ENCODE data around the gene GBX2.

Gene GBX2

DNA sequence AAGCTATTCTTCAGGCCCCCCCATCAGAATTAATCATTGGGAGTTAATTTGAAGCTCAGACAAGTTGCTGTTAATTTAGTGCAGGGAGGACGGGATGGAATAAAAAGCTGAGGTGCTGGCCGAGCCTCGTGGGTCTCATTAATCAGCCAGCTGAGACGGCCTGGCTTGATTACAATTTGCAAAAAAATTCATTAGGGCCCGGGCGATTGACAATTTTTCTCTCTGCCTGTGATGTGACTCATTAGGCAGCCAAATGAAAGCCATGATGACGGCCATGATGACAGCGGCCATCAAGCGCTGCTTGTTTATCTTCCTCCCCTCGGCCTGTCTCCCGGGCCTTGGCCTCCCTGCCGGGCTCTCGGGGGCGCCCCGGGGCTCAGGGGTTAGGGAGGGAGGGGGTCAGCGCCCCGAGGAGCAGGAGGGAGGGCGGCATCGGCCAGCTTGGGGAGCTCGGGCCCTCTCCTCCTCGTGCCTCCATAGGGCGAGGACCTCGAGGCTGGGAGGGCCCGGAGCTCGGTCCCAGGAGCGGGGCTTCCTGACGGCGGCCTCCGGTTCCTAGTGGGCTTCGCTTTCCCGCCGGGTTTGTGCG is 5.2 kb downstream of the GBX2 start:
- H3K4me1 ChIP-seq (ENCODE audit: low read depth, poor library complexity, severe bottlenecking) = no peaks in the 10 kb centered on the region

DNA sequence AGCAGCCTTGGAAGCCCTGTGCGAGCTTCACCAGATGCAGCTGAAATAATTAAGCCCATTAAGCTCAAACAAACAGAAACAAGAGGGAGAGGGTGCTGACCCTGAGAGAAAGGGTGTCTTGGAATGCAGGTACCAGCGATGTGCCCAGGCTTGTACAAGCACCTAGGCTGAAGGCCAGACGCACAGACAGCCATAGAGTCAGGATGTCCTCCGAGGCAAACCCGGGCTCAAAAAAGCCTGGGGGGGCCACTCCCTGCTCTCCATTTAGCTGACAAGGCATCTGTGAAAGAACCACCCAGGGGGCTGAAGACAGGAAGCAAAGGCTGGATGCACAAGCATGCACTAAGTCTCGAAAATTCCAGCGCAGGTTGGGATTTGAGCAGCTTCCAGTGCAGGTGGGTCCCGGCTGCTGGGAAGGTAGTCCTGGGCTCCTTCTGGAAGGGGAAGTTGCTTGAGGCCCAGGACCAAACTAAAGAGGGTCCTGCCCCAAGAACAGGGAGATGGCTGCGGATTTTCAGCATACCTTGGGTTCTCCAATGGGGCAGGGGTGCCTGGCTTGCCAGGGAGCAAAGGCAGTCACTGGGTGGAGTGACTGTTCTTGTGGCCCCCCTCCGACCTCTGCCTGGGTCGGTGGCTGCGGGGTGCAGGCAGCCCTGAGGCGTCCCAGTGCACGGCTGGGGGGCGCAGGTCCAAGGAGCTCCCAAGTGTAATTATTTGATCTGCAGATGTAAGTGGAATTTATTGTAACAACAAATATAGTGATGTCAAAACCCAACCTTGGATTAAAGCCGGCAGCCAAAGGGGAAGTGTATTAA is 5.9 kb downstream of the GBX2 start:
- TF ChIP-seq, protein P1, sequence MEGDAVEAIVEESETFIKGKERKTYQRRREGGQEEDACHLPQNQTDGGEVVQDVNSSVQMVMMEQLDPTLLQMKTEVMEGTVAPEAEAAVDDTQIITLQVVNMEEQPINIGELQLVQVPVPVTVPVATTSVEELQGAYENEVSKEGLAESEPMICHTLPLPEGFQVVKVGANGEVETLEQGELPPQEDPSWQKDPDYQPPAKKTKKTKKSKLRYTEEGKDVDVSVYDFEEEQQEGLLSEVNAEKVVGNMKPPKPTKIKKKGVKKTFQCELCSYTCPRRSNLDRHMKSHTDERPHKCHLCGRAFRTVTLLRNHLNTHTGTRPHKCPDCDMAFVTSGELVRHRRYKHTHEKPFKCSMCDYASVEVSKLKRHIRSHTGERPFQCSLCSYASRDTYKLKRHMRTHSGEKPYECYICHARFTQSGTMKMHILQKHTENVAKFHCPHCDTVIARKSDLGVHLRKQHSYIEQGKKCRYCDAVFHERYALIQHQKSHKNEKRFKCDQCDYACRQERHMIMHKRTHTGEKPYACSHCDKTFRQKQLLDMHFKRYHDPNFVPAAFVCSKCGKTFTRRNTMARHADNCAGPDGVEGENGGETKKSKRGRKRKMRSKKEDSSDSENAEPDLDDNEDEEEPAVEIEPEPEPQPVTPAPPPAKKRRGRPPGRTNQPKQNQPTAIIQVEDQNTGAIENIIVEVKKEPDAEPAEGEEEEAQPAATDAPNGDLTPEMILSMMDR (conservative IDR thresholded peaks at IDR 0.05; ENCODE audit: low read depth, low read length) = no peak
- no peak overlapping the region for H3K27ac ChIP-seq
- no peak overlapping the region for H2AFZ ChIP-seq (ENCODE audit: low read depth)
- H3K4me1 ChIP-seq (ENCODE audit: low read depth, poor library complexity, severe bottlenecking) = no peaks in the 10 kb centered on the region
- H3K9ac ChIP-seq = no peak overlapping the region
- H3K79me2 ChIP-seq (ENCODE audit: insufficient read depth, low read depth) = no peaks in the 10 kb centered on the region
- H4K20me1 ChIP-seq (ENCODE audit: insufficient read depth) = no peaks in the 10 kb centered on the region
- no peak overlapping the region for H3K4me2 ChIP-seq
- H3K27me3 ChIP-seq (ENCODE audit: insufficient read depth, low read depth) = no peaks in the 10 kb centered on the region
- H3K36me3 ChIP-seq (ENCODE audit: insufficient read depth) = no peaks in the 10 kb centered on the region
- H3K4me3 ChIP-seq (IDR thresholded peaks at IDR 0.05; ENCODE audit: insufficient read depth, low read depth, low read length) = no peak overlapping the region

More for the DNA sequence above, 5.2 kb downstream of the GBX2 start:
- TF ChIP-seq, protein P1 (conservative IDR thresholded peaks at IDR 0.05; ENCODE audit: low read depth, low read length) = no peak
- H3K9ac ChIP-seq = no peak overlapping the region
- no peaks in the 10 kb centered on the region for H3K36me3 ChIP-seq (ENCODE audit: insufficient read depth)
- H4K20me1 ChIP-seq (ENCODE audit: insufficient read depth) = no peaks in the 10 kb centered on the region
- H2AFZ ChIP-seq (ENCODE audit: low read depth) = no peak overlapping the region
- no peak overlapping the region for H3K4me3 ChIP-seq (IDR thresholded peaks at IDR 0.05; ENCODE audit: insufficient read depth, low read depth, low read length)
- no peaks in the 10 kb centered on the region for H3K79me2 ChIP-seq (ENCODE audit: insufficient read depth, low read depth)
- no peak overlapping the region for H3K27ac ChIP-seq
- H3K4me2 ChIP-seq = no peak overlapping the region
- no peaks in the 10 kb centered on the region for H3K27me3 ChIP-seq (ENCODE audit: insufficient read depth, low read depth)

DNA sequence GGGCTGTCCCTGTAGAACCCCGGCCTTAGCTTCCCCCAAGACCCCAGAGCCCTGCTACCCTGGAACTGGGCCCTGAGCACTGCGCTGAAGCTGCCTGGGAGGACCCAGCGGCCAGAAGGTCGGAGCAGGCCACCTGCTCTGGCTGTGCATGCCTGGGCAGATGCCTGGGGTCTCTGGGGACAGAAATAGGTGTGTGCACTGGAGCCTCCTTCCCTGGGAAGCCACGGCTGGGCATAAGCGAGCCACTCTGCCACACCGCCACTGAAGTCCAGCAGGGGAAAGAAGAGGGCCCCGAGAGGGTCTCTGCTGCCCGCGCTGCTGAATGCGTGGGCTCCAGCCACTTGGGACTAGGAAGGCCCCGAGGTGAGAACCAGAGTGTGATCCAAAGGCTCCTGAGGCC is 6.7 kb downstream of the GBX2 start:
- Histone ChIP-seq H3K4me2 (no peak overlapping the region), H3K4me3 (IDR thresholded peaks at IDR 0.05; ENCODE audit: insufficient read depth, low read depth, low read length) (no peak overlapping the region), H3K27ac (no peak overlapping the region), H2AFZ (ENCODE audit: low read depth) (no peak overlapping the region), H3K9ac (no peak overlapping the region), H3K27me3 (ENCODE audit: insufficient read depth, low read depth) (no peaks in the 10 kb centered on the region), H4K20me1 (ENCODE audit: insufficient read depth) (no peaks in the 10 kb centered on the region), H3K4me1 (ENCODE audit: low read depth, poor library complexity, severe bottlenecking) (no peaks in the 10 kb centered on the region), H3K36me3 (ENCODE audit: insufficient read depth) (no peaks in the 10 kb centered on the region), H3K79me2 (ENCODE audit: insufficient read depth, low read depth) (no peaks in the 10 kb centered on the region)
- TF ChIP-seq, protein P1 (conservative IDR thresholded peaks at IDR 0.05; ENCODE audit: low read depth, low read length) = no peak

DNA sequence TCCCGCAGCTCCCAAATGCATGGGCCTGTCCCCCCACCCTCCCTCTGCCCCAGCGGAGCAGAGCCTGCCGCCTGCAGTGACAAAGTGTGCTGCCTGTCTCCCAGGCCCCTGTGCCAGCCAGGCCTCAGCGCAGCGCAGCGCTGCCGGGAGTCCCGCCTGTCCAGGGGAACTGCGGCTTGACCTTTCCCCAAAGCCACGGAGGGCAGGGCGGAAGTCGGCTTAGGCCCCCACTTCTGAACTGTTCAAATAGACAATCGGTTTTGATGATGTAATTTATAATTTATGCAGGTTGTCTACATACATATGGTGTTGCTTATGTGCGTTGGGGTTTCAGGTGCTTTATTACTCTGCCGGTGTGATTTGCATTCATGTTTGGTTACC is 7.1 kb downstream of the GBX2 start:
- Histone ChIP-seq H3K4me3 (IDR thresholded peaks at IDR 0.05; ENCODE audit: insufficient read depth, low read depth, low read length) (no peak overlapping the region), H3K4me2 (no peak overlapping the region), H3K36me3 (ENCODE audit: insufficient read depth) (no peaks in the 10 kb centered on the region), H3K9ac (no peak overlapping the region), H2AFZ (ENCODE audit: low read depth) (no peak overlapping the region), H3K27me3 (ENCODE audit: insufficient read depth, low read depth) (no peaks in the 10 kb centered on the region), H3K27ac (no peak overlapping the region), H3K4me1 (ENCODE audit: low read depth, poor library complexity, severe bottlenecking) (no peaks in the 10 kb centered on the region), H3K79me2 (ENCODE audit: insufficient read depth, low read depth) (no peaks in the 10 kb centered on the region), H4K20me1 (ENCODE audit: insufficient read depth) (no peaks in the 10 kb centered on the region)
- TF ChIP-seq, protein P1 (conservative IDR thresholded peaks at IDR 0.05; ENCODE audit: low read depth, low read length) = no peak
